GM23248 (cell line): ENCODE results near the gene PPP6R2.

Source experiments
- EZH2 ChIP-seq: fragments of 200-600 bp; sonication (generic); IDR thresholded peaks from 2 replicates; pipeline ENCODE4 v1.6.1; 2018; ENCODE audit warnings: antibody characterized with exemption, mild to moderate bottlenecking; ENCODE audit not compliant: insufficient read depth, poor library complexity, severe bottlenecking
- EZH2phosphoT487 ChIP-seq: fragments of 200-600 bp; sonication (generic); IDR thresholded peaks from 2 replicates; pipeline ENCODE4 v1.6.1; 2018; ENCODE audit warnings: antibody characterized with exemption, moderate library complexity, mild to moderate bottlenecking, low read depth; ENCODE audit not compliant: insufficient read depth

GRCh38 chr22:50399751-50400331 lies 56.7 kb downstream of the PPP6R2 start:
- TF ChIP-seq EZH2phosphoT487: no peak
- TF ChIP-seq EZH2: no peak
